ENCODE results near the gene DOK6.

Gene DOK6

GRCh38 chr18:69626643-69627242 lies 226.1 kb downstream of the DOK6 start:
- no peak for DNase-seq (ENCODE audit: low read depth)
- no peak overlapping the region for H3K4me3 ChIP-seq (ENCODE audit: low read depth, low read length)
- TF ChIP-seq, protein P1, sequence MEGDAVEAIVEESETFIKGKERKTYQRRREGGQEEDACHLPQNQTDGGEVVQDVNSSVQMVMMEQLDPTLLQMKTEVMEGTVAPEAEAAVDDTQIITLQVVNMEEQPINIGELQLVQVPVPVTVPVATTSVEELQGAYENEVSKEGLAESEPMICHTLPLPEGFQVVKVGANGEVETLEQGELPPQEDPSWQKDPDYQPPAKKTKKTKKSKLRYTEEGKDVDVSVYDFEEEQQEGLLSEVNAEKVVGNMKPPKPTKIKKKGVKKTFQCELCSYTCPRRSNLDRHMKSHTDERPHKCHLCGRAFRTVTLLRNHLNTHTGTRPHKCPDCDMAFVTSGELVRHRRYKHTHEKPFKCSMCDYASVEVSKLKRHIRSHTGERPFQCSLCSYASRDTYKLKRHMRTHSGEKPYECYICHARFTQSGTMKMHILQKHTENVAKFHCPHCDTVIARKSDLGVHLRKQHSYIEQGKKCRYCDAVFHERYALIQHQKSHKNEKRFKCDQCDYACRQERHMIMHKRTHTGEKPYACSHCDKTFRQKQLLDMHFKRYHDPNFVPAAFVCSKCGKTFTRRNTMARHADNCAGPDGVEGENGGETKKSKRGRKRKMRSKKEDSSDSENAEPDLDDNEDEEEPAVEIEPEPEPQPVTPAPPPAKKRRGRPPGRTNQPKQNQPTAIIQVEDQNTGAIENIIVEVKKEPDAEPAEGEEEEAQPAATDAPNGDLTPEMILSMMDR (IDR thresholded peaks at IDR 0.05; ENCODE audit: low read depth, low read length, missing control alignments), result no peak
- in situ Hi-C loops (cut with HindIII; ENCODE audit: low sequenced_read_pairs), result no loop called here

- H3K4me3 ChIP-seq (ENCODE audit: low read depth, low read length), result no peak overlapping the region
- TF ChIP-seq, protein P1 (IDR thresholded peaks at IDR 0.05; ENCODE audit: low read depth, low read length, missing control alignments), result no peak
- in situ Hi-C loops (cut with HindIII; ENCODE audit: low sequenced_read_pairs), result no loop called here
- DNase-seq (ENCODE audit: low read depth), result no peak
These were observed 228.2 kb downstream of the DOK6 start for GRCh38 chr18:69628774-69629359.

- H3K4me3 ChIP-seq (ENCODE audit: low read depth, low read length), result no peak overlapping the region
- TF ChIP-seq, protein P1 (IDR thresholded peaks at IDR 0.05; ENCODE audit: low read depth, low read length, missing control alignments), result no peak
- no peak for DNase-seq (ENCODE audit: low read depth)
- in situ Hi-C loops (cut with HindIII; ENCODE audit: low sequenced_read_pairs), result no loop called here
These were observed 230.6 kb downstream of the DOK6 start for GRCh38 chr18:69631281-69631680.

DNA sequence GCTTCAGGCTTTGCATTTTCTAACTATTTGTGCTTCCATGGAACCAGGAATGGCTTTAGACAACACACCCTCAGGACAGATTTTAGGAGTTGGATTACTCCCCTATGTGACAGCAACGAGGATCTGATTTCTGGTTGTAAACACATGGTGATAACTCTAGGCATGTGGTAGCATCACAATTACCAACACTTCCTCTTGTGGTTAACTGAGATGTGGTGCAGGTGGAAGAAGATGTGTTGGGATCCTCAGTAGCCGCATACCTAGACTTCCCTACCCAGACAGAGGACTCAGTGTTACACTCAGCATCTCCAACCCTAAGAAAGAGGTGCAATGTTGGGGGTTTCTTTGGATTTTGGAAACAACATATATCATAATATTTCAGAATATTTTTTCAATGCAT lies 234.8 kb downstream of the DOK6 start:
- DNase-seq (ENCODE audit: low read depth), result no peak
- in situ Hi-C loops (cut with HindIII; ENCODE audit: low sequenced_read_pairs), result no loop called here
- TF ChIP-seq, protein P1 (IDR thresholded peaks at IDR 0.05; ENCODE audit: low read depth, low read length, missing control alignments), result no peak
- H3K4me3 ChIP-seq (ENCODE audit: low read depth, low read length), result no peak overlapping the region

GRCh38 chr18:69636529-69637301 lies 236.0 kb downstream of the DOK6 start:
- DNase-seq (ENCODE audit: low read depth), result no peak
- TF ChIP-seq, protein P1 (IDR thresholded peaks at IDR 0.05; ENCODE audit: low read depth, low read length, missing control alignments), result peak; percentile 11
- no peak overlapping the region for H3K4me3 ChIP-seq (ENCODE audit: low read depth, low read length)
- in situ Hi-C loops (cut with HindIII; ENCODE audit: low sequenced_read_pairs), result no loop called here

- TF ChIP-seq, protein P1 (IDR thresholded peaks at IDR 0.05; ENCODE audit: low read depth, low read length, missing control alignments), result no peak
- no peak for DNase-seq (ENCODE audit: low read depth)
- in situ Hi-C loops (cut with HindIII; ENCODE audit: low sequenced_read_pairs), result no loop called here
- no peak overlapping the region for H3K4me3 ChIP-seq (ENCODE audit: low read depth, low read length)
These were observed 237.4 kb downstream of the DOK6 start for GRCh38 chr18:69638056-69638455.
